ENCODE data around the gene VGLL3.
"Not testable (repeated sequence)": the region's sequence is repeated elsewhere in the genome, so short reads cannot be mapped to it uniquely, and the experiment has no call there.

VGLL3 gene

GRCh38 chr3:86978111-86978551 is 12.8 kb downstream of the VGLL3 start:
- TF ChIP-seq CTCF (conservative IDR thresholded peaks at IDR 0.05): no peak
- H3K27ac ChIP-seq: no peak overlapping the region

- no peak overlapping the region for H3K27ac ChIP-seq
- no peak for TF ChIP-seq CTCF (conservative IDR thresholded peaks at IDR 0.05)
Observed at GRCh38 chr3:86976219-86976618, 14.7 kb downstream of the VGLL3 start.

- not testable (repeated sequence) for H3K27ac ChIP-seq
Observed at GRCh38 chr3:86974177-86974576, 16.8 kb downstream of the VGLL3 start.

- H3K27ac ChIP-seq: no peak overlapping the region
- TF ChIP-seq CTCF (conservative IDR thresholded peaks at IDR 0.05): no peak
Observed at GRCh38 chr3:86973440-86973839, 17.5 kb downstream of the VGLL3 start.

- no peak overlapping the region for H3K27ac ChIP-seq
- TF ChIP-seq CTCF (conservative IDR thresholded peaks at IDR 0.05): peak; percentile 65
Observed at GRCh38 chr3:86969500-86970189, 21.3 kb downstream of the VGLL3 start.

GRCh38 chr3:86968244-86968932 is 22.6 kb downstream of the VGLL3 start:
- no peak overlapping the region for H3K27ac ChIP-seq
- TF ChIP-seq CTCF (conservative IDR thresholded peaks at IDR 0.05): no peak

- H3K27ac ChIP-seq: no peak overlapping the region
- no peak for TF ChIP-seq CTCF (conservative IDR thresholded peaks at IDR 0.05)
Observed at GRCh38 chr3:86967062-86967461, 23.9 kb downstream of the VGLL3 start.

GRCh38 chr3:86965166-86965565 is 25.8 kb downstream of the VGLL3 start:
- no peak overlapping the region for H3K27ac ChIP-seq

More at GRCh38 chr3:86965166-86965565, 25.8 kb downstream of the VGLL3 start:
- TF ChIP-seq CTCF (conservative IDR thresholded peaks at IDR 0.05): no peak

All from VCaP (cell line).